Activated naive CD8-positive, alpha-beta T cell treated with anti-CD3 and anti-CD28 coated beads for 36 hours (primary cell): ENCODE results near the gene EP300. TPM values are rescaled to one million over a fixed set of nuclear protein-coding genes. Genes with fewer than 3 reads are reported as not detected.
"Not testable (repeated sequence)": the region's sequence is repeated elsewhere in the genome, so short reads cannot be mapped to it uniquely, and the experiment has no call there.

Experiments used
- DNase-seq: peaks from one replicate; pipeline ENCODE4 v3.0.0; 2021
- H3K27ac Mint-ChIP-seq: one replicate; pipeline ENCODE4 v1.8.0; 2022; ENCODE audit warnings: mild to moderate bottlenecking, moderate library complexity, mixed read lengths
- H3K27me3 Mint-ChIP-seq: one replicate; pipeline ENCODE4 v1.8.0; 2022; ENCODE audit warnings: mild to moderate bottlenecking, mixed read lengths
- H3K36me3 Mint-ChIP-seq: one replicate; pipeline ENCODE4 v1.8.0; 2021; ENCODE audit warnings: mild to moderate bottlenecking, mixed read lengths
- H3K4me1 Mint-ChIP-seq: one replicate; pipeline ENCODE4 v1.8.0; 2021; ENCODE audit warnings: mixed read lengths
- H3K4me3 Mint-ChIP-seq: one replicate; pipeline ENCODE4 v1.8.0; 2022; ENCODE audit warnings: mild to moderate bottlenecking, moderate library complexity, mixed read lengths
- H3K9me3 Mint-ChIP-seq: one replicate; pipeline ENCODE4 v1.8.0; 2022; ENCODE audit warnings: mixed read lengths
- total RNA-seq, 2 experiments: library from RNA; stranded (reverse); gene quantifications; one replicate each; pipeline ENCODE4 v1.2.3, GENCODE V29; 2021

Gene EP300
- total RNA-seq = 10 to 100 TPM; 38.5 to 39.5 TPM

DNA sequence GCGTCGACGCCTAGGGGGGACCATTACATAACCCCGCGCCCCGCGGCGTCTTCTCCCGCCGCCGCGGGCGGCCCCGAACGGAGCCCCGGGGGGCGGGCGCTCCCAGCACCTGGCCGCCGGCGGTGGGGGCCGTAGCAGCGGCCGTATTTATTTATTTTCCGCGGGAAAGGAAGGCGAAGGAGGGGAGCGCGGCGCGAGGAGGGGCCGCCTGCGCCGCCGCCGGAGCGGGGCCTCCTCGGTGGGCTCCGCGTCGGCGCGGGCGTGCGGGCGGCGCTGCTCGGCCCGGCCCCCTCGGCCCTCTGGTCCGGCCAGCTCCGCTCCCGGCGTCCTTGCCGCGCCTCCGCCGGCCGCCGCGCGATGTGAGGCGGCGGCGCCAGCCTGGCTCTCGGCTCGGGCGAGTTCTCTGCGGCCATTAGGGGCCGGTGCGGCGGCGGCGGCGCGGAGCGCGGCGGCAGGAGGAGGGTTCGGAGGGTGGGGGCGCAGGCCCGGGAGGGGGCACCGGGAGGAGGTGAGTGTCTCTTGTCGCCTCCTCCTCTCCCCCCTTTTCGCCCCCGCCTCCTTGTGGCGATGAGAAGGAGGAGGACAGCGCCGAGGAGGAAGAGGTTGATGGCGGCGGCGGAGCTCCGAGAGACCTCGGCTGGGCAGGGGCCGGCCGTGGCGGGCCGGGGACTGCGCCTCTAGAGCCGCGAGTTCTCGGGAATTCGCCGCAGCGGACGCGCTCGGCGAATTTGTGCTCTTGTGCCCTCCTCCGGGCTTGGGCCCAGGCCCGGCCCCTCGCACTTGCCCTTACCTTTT lies at the start of gene EP300:
EP300 (plus strand) TSS at position 570 of the 795 bp plus-strand sequence. CDS start 413 bp downstream, outside the sequence.
- DNase-seq = peak; percentile 83
- peaks cover 28% of the 10 kb centered on the region for H3K36me3 Mint-ChIP-seq
- H3K27me3 Mint-ChIP-seq = no peaks in the 10 kb centered on the region
- H3K4me1 Mint-ChIP-seq = peaks cover 32% of the 10 kb centered on the region
- H3K4me3 Mint-ChIP-seq = peak within 1 kb of the TSS; percentile 99
- H3K27ac Mint-ChIP-seq = peak within 1 kb of the TSS; percentile 100
- no peaks in the 10 kb centered on the region for H3K9me3 Mint-ChIP-seq

DNA sequence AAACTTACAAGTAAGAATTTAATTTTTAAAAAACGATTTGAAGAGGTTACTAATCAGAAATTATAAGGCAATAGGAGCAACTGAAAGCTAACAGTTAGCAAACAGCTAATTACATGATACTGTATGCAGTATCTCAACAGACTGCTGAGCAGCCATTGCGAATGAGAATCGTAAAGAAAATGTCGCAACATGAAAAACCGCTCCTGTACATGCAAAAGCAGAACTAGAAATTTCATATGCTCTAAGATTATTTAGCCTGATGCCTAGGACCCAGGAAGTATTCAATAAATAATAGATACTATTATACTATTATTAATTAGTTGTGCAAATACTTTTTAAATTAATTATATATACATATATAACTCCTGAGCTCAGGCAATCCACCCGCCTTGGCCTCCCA lies 48.7 kb upstream of the EP300 start:
- no peaks in the 10 kb centered on the region for H3K36me3 Mint-ChIP-seq
- H3K27ac Mint-ChIP-seq = no peak overlapping the region
- no peaks in the 10 kb centered on the region for H3K27me3 Mint-ChIP-seq
- H3K4me1 Mint-ChIP-seq = no peaks in the 10 kb centered on the region
- no peak for DNase-seq
- no peaks in the 10 kb centered on the region for H3K9me3 Mint-ChIP-seq
- no peak overlapping the region for H3K4me3 Mint-ChIP-seq

DNA sequence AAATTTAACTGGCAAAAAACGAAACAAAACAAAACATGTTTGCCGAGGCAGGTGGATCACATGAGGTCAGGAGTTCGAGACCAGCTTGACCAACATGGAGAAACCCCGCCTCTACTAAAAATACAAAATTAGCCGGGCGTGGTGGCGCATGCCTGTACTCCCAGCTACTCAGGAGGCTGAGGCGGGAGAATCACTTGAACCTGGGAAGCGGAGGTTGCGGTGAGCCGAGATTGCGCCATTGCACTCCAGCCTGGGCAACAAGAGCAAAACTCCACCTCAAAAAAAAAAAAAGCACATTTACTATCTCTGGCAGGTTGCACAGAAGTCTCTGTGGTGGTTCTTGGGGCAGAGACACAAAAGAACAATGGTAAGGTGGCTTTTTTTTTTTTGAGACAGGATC lies 46.8 kb upstream of the EP300 start:
- H3K27ac Mint-ChIP-seq, H3K36me3 Mint-ChIP-seq, DNase-seq, H3K4me1 Mint-ChIP-seq, H3K9me3 Mint-ChIP-seq, H3K4me3 Mint-ChIP-seq, H3K27me3 Mint-ChIP-seq: not testable (repeated sequence)

DNA sequence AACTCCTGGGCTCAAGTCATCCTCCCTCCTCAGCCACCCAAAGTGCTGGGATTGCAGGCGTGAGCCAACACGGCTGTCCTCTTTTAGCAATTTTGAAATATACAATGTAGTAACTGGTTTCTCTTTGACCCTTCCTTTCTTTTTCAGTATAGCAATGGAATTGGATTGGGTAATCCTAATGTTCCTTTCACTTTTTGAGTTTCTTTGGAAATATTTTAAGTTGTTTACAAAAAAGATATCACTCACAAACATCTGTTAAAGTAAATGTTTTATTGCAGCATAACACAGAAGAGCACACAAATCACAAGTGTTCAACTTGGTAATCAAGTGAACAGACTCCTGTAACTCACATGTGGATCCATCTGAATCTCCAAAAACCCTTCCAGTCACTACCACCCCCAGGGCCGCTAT lies 44.6 kb upstream of the EP300 start:
- DNase-seq = no peak
- H3K4me1 Mint-ChIP-seq = no peaks in the 10 kb centered on the region
- no peaks in the 10 kb centered on the region for H3K36me3 Mint-ChIP-seq
- no peak overlapping the region for H3K27ac Mint-ChIP-seq
- no peaks in the 10 kb centered on the region for H3K27me3 Mint-ChIP-seq
- no peak overlapping the region for H3K4me3 Mint-ChIP-seq
- H3K9me3 Mint-ChIP-seq = no peaks in the 10 kb centered on the region

DNA sequence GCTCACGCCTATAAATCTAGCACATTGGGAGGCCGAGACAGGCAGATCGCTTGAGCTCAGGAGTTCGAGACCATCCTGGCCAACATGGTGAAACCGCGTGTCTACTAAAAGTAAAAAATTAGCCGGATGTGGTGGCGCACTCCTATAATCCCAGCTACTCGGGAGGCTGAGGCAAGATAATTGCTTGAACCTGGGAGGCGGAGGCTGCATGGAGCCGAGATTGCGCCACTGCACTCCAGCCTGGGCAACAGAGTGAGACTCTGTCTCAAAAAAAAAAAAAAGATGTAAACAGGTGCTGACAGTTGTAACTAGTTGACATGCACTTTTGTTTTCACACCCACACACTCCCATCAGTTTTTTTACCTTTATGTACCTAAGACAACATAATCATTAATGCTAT lies 44.0 kb upstream of the EP300 start:
- H3K27ac Mint-ChIP-seq, H3K4me3 Mint-ChIP-seq: not testable (repeated sequence)

DNA sequence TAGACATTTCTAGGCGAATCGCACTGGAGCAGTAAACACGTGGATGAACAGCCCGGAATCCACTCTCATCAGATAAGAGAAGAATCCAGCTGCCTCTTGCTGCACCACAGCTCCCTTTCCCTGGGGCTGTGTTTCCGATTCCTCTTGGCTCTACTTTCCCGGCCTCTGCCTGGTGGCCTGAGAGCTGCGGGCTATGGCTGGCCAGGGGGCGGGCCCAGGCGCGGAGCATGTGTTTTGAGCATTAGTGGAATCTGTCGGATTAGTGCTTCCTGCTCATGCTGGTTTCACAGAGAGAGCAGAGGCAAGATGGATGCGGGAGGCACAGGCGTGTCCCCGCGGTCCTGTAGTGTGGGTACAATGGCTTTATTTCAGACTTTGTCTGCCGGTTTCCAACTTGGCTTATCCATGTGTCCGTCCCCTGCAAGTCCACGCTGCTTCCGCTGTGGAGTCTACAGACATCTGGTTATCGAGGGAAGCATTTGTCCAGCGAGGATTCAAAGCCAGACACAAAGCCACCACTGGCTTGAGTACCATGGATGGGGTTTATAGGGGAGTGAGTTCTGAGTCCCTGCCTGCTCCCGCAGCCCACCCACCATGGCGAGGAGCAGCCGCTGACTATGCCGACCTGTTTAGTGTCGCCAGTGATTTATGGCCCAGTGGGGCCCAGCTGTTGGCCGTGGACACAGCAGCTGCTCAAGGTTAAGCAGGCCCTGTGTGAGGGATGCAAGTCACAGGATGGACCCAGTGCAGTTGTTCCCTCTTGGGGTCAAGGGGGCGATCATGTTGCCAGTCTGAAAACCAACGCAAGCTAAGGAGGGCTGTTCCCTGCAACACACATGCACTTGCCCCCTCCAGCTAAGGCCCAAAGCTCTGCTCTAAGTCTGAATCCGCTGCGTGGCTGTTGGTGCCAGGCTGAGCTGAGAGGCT lies 43.3 kb upstream of the EP300 start:
- Mint-ChIP-seq H3K4me1 (peaks cover 5% of the 10 kb centered on the region), H3K27me3 (no peaks in the 10 kb centered on the region), H3K4me3 (no peak overlapping the region), H3K27ac (no peak overlapping the region), H3K36me3 (no peaks in the 10 kb centered on the region), H3K9me3 (no peaks in the 10 kb centered on the region)
- no peak for DNase-seq

More for the DNA sequence above, 44.0 kb upstream of the EP300 start:
- not testable (repeated sequence) for H3K36me3 Mint-ChIP-seq, DNase-seq, H3K27me3 Mint-ChIP-seq, H3K4me1 Mint-ChIP-seq, H3K9me3 Mint-ChIP-seq

DNA sequence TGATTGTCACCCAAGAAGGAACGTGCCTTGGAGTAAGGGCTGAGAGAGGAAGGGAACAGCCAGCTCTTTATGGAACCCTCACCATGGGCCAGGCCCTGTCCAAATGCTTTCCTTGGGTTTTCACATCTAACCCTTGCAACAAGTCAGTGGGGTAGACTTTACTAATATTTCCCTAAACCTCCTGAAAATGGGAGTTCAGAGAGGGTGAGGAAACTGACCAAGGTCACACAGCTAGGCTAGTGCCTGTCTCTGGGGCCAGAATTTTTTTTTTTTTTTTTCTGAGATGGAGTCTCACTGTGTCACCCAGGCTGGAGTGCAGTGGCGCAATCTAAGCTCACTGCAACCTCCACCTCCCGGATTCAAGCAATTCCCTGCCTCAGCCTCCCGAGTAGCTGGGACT lies 42.6 kb upstream of the EP300 start:
- not testable (repeated sequence) for DNase-seq, H3K27me3 Mint-ChIP-seq, H3K9me3 Mint-ChIP-seq, H3K27ac Mint-ChIP-seq, H3K4me1 Mint-ChIP-seq, H3K36me3 Mint-ChIP-seq, H3K4me3 Mint-ChIP-seq

DNA sequence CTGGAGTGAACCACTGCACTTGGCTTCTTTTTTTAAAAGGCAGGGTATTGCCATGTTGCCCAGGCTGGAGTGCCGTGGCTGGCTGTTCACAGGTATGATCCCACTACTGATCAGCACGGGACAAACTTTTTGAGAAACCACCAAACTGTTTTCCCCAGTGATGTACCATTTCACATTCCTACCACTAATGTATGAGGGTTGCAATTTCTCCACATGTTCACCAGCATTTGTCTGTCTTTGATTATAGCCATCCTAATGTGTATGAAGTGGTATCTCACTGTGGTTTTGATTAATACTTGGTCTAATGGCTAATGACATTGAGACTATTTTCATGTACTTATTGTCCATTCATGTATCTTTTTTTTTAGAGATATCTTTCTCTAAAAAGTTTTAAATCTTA lies 41.5 kb upstream of the EP300 start:
- peaks cover 5% of the 10 kb centered on the region for H3K4me1 Mint-ChIP-seq
- no peak overlapping the region for H3K4me3 Mint-ChIP-seq
- no peak overlapping the region for H3K27ac Mint-ChIP-seq
- H3K36me3 Mint-ChIP-seq = no peaks in the 10 kb centered on the region
- DNase-seq = no peak
- no peaks in the 10 kb centered on the region for H3K27me3 Mint-ChIP-seq
- H3K9me3 Mint-ChIP-seq = no peaks in the 10 kb centered on the region

DNA sequence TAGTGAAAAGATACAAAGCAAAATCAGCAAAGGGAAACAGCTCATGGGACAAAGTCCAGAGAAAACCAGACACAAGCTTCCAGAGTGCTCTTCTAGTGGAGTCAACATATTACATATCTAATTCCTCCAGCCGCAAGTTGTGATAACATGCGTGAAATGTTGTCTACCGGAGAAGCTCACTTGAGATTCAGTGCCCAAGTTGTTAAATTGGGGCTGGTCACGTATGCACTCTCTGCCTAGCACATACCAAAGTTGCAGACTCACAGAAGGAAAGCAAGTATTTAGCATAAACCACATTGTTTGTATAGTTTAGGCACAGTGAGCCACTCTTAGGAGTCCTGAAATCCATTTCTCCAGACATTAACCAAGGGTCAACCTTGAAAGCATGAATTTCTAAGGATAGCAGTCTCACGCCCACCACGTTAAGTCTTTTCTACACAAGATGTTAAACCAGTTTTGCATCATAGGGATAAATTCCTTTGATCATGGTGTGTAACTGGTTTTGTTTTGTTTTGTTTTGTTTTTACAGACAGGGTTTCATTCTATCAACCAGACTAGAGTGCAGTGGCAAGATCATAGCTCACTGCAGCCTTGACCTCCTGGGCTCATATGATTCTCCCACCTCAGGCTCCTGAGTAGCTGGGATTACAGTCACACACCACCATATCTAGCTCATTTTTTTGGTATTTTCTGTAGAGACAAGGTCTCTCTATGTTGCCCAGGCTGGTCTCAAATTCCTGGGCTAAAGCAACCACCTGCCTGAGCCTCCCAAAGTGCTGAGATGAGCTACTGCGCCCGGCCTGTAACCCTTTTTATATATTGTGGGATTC lies 39.5 kb upstream of the EP300 start:
- Mint-ChIP-seq H3K4me3 (no peak overlapping the region), H3K27ac (no peak overlapping the region), H3K36me3 (no peaks in the 10 kb centered on the region)

DNA sequence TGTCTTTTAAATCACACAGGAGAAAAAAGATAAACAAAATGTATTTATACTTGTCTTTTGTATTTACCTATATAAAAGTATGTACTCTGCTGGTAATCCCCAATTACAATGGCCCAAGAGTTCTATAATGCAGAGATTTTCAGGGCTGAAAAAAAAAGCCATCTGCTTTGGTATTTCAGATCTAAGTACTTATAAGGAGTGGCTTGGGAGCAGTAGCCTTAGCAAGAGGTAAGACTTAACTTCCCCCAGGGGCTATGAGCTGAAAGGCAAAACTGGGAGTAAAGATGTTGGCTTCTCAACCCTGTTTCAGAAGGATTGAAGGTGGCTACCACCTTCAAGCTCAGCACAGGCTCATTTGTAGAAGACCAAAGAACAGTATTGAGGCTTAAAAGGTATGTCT lies 35.3 kb upstream of the EP300 start:
- no peak for DNase-seq
- Mint-ChIP-seq H3K4me1 (peaks cover 5% of the 10 kb centered on the region), H3K27ac (no peak overlapping the region), H3K27me3 (no peaks in the 10 kb centered on the region), H3K4me3 (no peak overlapping the region), H3K9me3 (no peaks in the 10 kb centered on the region), H3K36me3 (no peaks in the 10 kb centered on the region)

More for the DNA sequence above, 39.5 kb upstream of the EP300 start:
- Mint-ChIP-seq H3K9me3 (no peaks in the 10 kb centered on the region), H3K4me1 (peaks cover 5% of the 10 kb centered on the region), H3K27me3 (no peaks in the 10 kb centered on the region)
- DNase-seq = no peak

DNA sequence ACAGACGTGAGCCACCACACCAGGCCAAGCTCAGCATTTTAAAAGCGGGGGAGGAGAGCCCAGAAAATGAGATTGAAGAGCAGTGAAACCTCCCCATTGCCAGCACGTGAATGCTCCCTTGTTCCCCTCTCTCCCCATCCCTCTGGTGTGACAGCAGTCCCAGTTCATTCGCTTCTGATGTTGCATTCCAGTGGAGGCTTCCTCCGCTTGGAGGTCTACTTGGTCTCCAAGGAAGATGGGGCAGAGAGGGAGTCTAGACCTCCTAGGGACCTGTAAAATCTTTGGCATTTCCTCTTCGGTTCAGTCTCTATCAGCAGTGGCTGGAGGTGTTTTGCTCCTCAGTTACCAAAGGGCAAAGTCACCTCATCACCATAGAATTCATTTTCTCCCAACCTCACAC lies 30.2 kb upstream of the EP300 start:
- DNase-seq = no peak
- Mint-ChIP-seq H3K27ac (no peak overlapping the region), H3K27me3 (no peaks in the 10 kb centered on the region), H3K4me1 (no peaks in the 10 kb centered on the region), H3K36me3 (no peaks in the 10 kb centered on the region), H3K4me3 (no peak overlapping the region), H3K9me3 (no peaks in the 10 kb centered on the region)

DNA sequence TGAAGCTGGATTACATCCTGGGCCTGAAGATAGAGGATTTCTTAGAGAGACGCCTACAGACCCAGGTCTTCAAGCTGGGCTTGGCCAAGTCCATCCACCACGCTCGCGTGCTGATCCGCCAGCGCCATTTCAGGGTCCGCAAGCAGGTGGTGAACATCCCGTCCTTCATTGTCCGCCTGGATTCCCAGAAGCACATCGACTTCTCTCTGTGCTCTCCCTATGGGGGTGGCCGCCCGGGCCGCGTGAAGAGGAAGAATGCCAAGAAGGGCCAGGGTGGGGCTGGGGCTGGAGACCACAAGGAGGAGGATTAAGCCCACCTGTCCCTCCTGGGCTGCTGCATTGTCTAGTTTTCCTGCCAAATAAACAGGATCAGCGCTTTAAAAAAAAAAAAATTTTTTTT lies 28.1 kb upstream of the EP300 start:
- not testable (repeated sequence) for H3K27me3 Mint-ChIP-seq, H3K9me3 Mint-ChIP-seq, H3K27ac Mint-ChIP-seq, H3K36me3 Mint-ChIP-seq, DNase-seq, H3K4me1 Mint-ChIP-seq, H3K4me3 Mint-ChIP-seq

DNA sequence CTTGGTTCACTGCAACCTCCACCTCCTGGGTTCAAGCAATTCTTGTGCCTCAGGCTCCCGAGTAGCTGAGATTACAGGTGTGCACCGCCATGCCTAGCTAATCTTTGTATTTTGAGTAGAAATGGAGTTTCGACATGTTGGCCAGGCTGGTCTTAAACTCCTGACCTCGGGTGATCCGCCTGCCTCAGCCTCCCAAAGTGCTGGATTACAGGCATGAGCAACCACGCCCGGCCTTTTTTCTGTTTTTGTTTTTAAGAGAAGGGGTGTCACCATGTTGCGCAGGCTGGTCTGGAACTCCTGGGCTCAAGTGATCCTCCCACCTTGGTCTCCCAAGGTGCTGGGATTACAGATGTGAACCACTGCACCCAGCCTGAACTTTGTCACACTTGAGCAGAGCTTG lies 26.1 kb upstream of the EP300 start:
- H3K27me3 Mint-ChIP-seq, H3K36me3 Mint-ChIP-seq, H3K9me3 Mint-ChIP-seq, H3K27ac Mint-ChIP-seq, H3K4me1 Mint-ChIP-seq, H3K4me3 Mint-ChIP-seq, DNase-seq: not testable (repeated sequence)

DNA sequence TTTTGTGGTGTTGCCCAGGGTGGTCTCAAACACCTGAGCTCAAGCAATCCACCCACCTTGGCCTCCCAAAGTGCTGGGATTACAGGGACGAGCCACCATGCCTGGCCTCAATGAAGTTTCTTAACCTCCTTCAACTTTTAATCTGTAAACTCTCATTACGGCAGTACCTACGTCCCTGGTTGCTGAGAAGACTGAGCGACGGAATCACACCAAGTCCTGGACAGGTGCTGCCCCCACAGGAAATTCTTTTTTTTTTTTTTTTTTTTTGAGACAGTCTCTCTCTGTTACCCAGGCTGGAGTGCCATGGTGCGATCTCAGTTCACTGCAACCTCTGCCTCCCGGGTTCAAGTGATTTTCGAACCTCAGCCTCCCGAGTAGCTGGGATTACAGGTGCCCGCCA lies 24.4 kb upstream of the EP300 start:
- H3K36me3 Mint-ChIP-seq, DNase-seq, H3K27me3 Mint-ChIP-seq, H3K9me3 Mint-ChIP-seq, H3K4me3 Mint-ChIP-seq, H3K4me1 Mint-ChIP-seq, H3K27ac Mint-ChIP-seq: not testable (repeated sequence)
